ENCODE data around the gene NUCB1.
"Not testable (repeated sequence)": the region's sequence is repeated elsewhere in the genome, so short reads cannot be mapped to it uniquely, and the experiment has no call there.

NUCB1 gene

GRCh38 chr19:48900477-48901406 lies 630 bp downstream of the NUCB1 start:
- TF ChIP-seq POLR2AphosphoS5 (IDR thresholded peaks at IDR 0.05; ENCODE audit: borderline replicate concordance, low read depth, low read length): no peak
- DNase-seq (ENCODE audit: low read depth, low spot score): no peak
- Histone ChIP-seq H3K9ac (ENCODE audit: insufficient read length) (peak overlapping the region; percentile 87), H3K27ac (peak overlapping the region; percentile 46; the same call in 1 of the 2 replicates), H3K36me3 (ENCODE audit: insufficient read depth, low read length) (no peaks in the 10 kb centered on the region; the same call in 1 of the 2 replicates), H3K9me3 (ENCODE audit: low read depth, low read length) (no peaks in the 10 kb centered on the region), H3K4me3 (peak overlapping the region; percentile 92)

DNA sequence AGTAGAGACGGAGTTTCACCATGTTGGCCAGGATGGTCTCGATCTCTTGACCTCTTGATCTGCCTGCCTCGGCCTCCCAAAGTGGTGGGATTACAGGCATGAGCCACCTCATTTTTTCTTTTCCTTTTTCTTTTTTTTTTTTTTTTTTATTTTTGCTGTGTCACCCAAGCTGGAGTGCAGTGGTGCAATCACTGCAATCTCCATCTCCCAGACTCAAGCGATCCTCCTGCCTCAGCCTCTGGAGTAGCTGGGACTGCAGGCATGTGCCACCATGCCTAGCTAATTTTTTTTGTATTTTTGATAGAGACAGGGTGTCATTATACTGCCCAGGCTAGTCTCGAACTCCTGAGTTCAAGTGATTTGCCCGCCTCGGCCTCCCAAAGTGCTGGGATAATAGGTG lies 2.2 kb downstream of the NUCB1 start:
- H3K4me3 ChIP-seq; DNase-seq (ENCODE audit: low read depth, low spot score); H3K36me3 ChIP-seq (ENCODE audit: insufficient read depth, low read length); H3K9me3 ChIP-seq (ENCODE audit: low read depth, low read length); H3K27ac ChIP-seq; H3K9ac ChIP-seq (ENCODE audit: insufficient read length): not testable (repeated sequence)

- not testable (repeated sequence) for H3K9ac ChIP-seq (ENCODE audit: insufficient read length); H3K9me3 ChIP-seq (ENCODE audit: low read depth, low read length); H3K4me3 ChIP-seq; H3K36me3 ChIP-seq (ENCODE audit: insufficient read depth, low read length); H3K27ac ChIP-seq; DNase-seq (ENCODE audit: low read depth, low spot score)
Measured at GRCh38 chr19:48903788-48904187, 3.7 kb downstream of the NUCB1 start.

- no peaks in the 10 kb centered on the region for H3K9me3 ChIP-seq (ENCODE audit: low read depth, low read length)
- H3K9ac ChIP-seq (ENCODE audit: insufficient read length): no peak overlapping the region
- TF ChIP-seq FOXP2 (optimal IDR thresholded peaks at IDR 0.05; ENCODE audit: control extremely low read depth, extremely low read length, insufficient read depth): no peak
- no peak for TF ChIP-seq POLR2AphosphoS5 (IDR thresholded peaks at IDR 0.05; ENCODE audit: borderline replicate concordance, low read depth, low read length)
- no peak for TF ChIP-seq EZH2 (IDR thresholded peaks at IDR 0.05)
- no peak overlapping the region for H3K27ac ChIP-seq
- no peak for DNase-seq (ENCODE audit: low read depth, low spot score)
- no peak overlapping the region for H3K4me3 ChIP-seq
- peaks cover 4% of the 10 kb centered on the region for H3K36me3 ChIP-seq (ENCODE audit: insufficient read depth, low read length)
Measured at GRCh38 chr19:48905664-48906063, 5.6 kb downstream of the NUCB1 start.

- DNase-seq (ENCODE audit: low read depth, low spot score): no peak
- TF ChIP-seq POLR2AphosphoS5 (IDR thresholded peaks at IDR 0.05; ENCODE audit: borderline replicate concordance, low read depth, low read length) (no peak), FOXP2 (optimal IDR thresholded peaks at IDR 0.05; ENCODE audit: control extremely low read depth, extremely low read length, insufficient read depth) (no peak), EZH2 (IDR thresholded peaks at IDR 0.05) (no peak)
- Histone ChIP-seq H3K9ac (ENCODE audit: insufficient read length) (no peak overlapping the region), H3K36me3 (ENCODE audit: insufficient read depth, low read length) (peaks cover 9% of the 10 kb centered on the region), H3K4me3 (no peak overlapping the region), H3K27ac (no peak overlapping the region), H3K9me3 (ENCODE audit: low read depth, low read length) (no peaks in the 10 kb centered on the region)
Measured at GRCh38 chr19:48906324-48906723, 6.2 kb downstream of the NUCB1 start.

DNA sequence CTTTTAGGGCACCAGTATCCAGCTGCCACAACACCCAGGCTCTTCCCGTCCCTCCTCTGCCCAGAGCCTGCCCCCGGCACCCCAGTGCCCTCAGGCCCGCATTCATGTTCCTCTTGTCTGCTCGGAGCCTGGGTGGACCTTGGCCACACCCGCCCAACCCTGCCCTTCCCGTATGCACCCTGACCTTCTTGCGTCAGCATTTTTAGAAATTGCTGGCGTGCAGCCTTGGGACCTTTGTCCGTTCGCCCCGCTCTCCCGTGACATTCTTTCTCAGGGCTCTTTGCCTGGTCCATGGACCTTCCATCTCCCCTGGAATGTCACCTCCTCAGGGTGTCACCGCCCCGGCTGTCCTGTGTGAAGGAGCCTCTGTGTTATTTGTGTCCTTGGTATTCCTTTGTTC lies 7.6 kb downstream of the NUCB1 start:
- H3K36me3 ChIP-seq (ENCODE audit: insufficient read depth, low read length): peaks cover 14% of the 10 kb centered on the region
- H3K9me3 ChIP-seq (ENCODE audit: low read depth, low read length): no peaks in the 10 kb centered on the region
- no peak overlapping the region for H3K4me3 ChIP-seq
- H3K9ac ChIP-seq (ENCODE audit: insufficient read length): no peak overlapping the region
- TF ChIP-seq EZH2 (IDR thresholded peaks at IDR 0.05): no peak
- no peak for TF ChIP-seq FOXP2 (optimal IDR thresholded peaks at IDR 0.05; ENCODE audit: control extremely low read depth, extremely low read length, insufficient read depth)
- no peak for TF ChIP-seq POLR2AphosphoS5 (IDR thresholded peaks at IDR 0.05; ENCODE audit: borderline replicate concordance, low read depth, low read length)
- no peak overlapping the region for H3K27ac ChIP-seq
- no peak for DNase-seq (ENCODE audit: low read depth, low spot score)

- H3K9ac ChIP-seq (ENCODE audit: insufficient read length); H3K4me3 ChIP-seq; DNase-seq (ENCODE audit: low read depth, low spot score); H3K9me3 ChIP-seq (ENCODE audit: low read depth, low read length); H3K27ac ChIP-seq: not testable (repeated sequence)
- peaks cover 24% of the 10 kb centered on the region for H3K36me3 ChIP-seq (ENCODE audit: insufficient read depth, low read length)
Measured at GRCh38 chr19:48909424-48910077, 9.4 kb downstream of the NUCB1 start.

GRCh38 chr19:48910803-48911202 lies 10.7 kb downstream of the NUCB1 start:
- TF ChIP-seq POLR2AphosphoS5 (IDR thresholded peaks at IDR 0.05; ENCODE audit: borderline replicate concordance, low read depth, low read length): no peak
- no peak for TF ChIP-seq FOXP2 (optimal IDR thresholded peaks at IDR 0.05; ENCODE audit: control extremely low read depth, extremely low read length, insufficient read depth)
- TF ChIP-seq EZH2 (IDR thresholded peaks at IDR 0.05): no peak
- Histone ChIP-seq H3K9me3 (ENCODE audit: low read depth, low read length) (no peaks in the 10 kb centered on the region), H3K27ac (no peak overlapping the region), H3K9ac (ENCODE audit: insufficient read length) (no peak overlapping the region), H3K36me3 (ENCODE audit: insufficient read depth, low read length) (peaks cover 24% of the 10 kb centered on the region), H3K4me3 (no peak overlapping the region)
- DNase-seq (ENCODE audit: low read depth, low spot score): no peak
